Upper lobe of left lung (tissue), 6 donors: ENCODE results near the gene CLEC4G. TPM values are rescaled to one million over a fixed set of nuclear protein-coding genes. Genes with fewer than 3 reads are reported as not detected.

Experiments
- ATAC-seq, 2 donors: fragments of 200-7000 bp; cut with Tn5 transposase; one replicate each; pipeline ENCODE4 v1.9.1; 2022; ENCODE audit warnings: mild to moderate bottlenecking in 2 of 2, moderate library complexity in 2 of 2; ENCODE audit not compliant: low FRiP score in 2 of 2
- DNase-seq, 2 donors: peaks; one replicate each; pipeline ENCODE4 v3.0.0-alpha.2; 2019 to 2020
- H3K27ac ChIP-seq, 4 donors: fragments of 200-600 bp; sonication (generic); one replicate each; pipeline ENCODE4 v1.5.1; 2016 to 2019
- H3K27me3 ChIP-seq, 4 donors: fragments of 200-600 bp; sonication (generic); one replicate each; pipeline ENCODE4 v1.5.1; 2017 to 2019
- H3K36me3 ChIP-seq, 4 donors: fragments of 200-600 bp; sonication (generic); one replicate each; pipeline ENCODE4 v1.5.1; 2016 to 2019
- H3K4me1 ChIP-seq, 4 donors: fragments of 200-600 bp; sonication (generic); one replicate each; pipeline ENCODE4 v1.5.1; 2018 to 2019
- H3K4me3 ChIP-seq, 4 donors: fragments of 200-600 bp; sonication (generic); one replicate each; pipeline ENCODE4 v1.5.1; 2017 to 2019; ENCODE audit warnings: mild to moderate bottlenecking in 2 of 4, moderate library complexity in 1 of 4
- H3K9me3 ChIP-seq, 4 donors: fragments of 200-600 bp; sonication (generic); one replicate each; pipeline ENCODE4 v1.5.1; 2018 to 2019
- CTCF ChIP-seq, 6 experiments: fragments of 450-650 bp in 4 of 6; fragments of 200-600 bp in 2 of 6; sonication (generic) in 2 of 6; IDR thresholded peaks; one replicate each; pipeline ENCODE4 v1.5.1; 2016 to 2019; ENCODE audit warnings: antibody characterized with exemption in 6 of 6
- EP300 ChIP-seq, 4 donors: sonication (generic); formaldehyde crosslinking; IDR thresholded peaks; one replicate each; pipeline ENCODE4 v1.5.1; 2017; ENCODE audit warnings: antibody characterized with exemption in 4 of 4, control low read depth in 2 of 4
- POLR2AphosphoS5 ChIP-seq, 2 donors: sonication (generic); formaldehyde crosslinking; IDR thresholded peaks; one replicate each; pipeline ENCODE4 v1.5.1; 2017; ENCODE audit warnings: antibody characterized with exemption in 2 of 2
- WGBS, 2 donors: methylation state at CpG; one replicate each; pipeline ENCODE4 v1.1.5; 2017 to 2018; 5-methylcytosine and 5-hydroxymethylcytosine counted together
- total RNA-seq, 6 donors: library from RNA; depleted of rRNA in 4 of 6; stranded (reverse); fragments of >200 nt in 4 of 6; gene quantifications; one replicate each; pipeline versions ENCODE4 v1.1.0 to v1.2.1, GENCODE V29; 2016 to 2021
- donor health status: DM: no; HTN: no; CAD: no; lungs with moderate emphysema.
- donor health status: DM: no; HTN: yes; CAD: no; lungs with severe emphysema.

Gene CLEC4G
- total RNA-seq, 6 donors from 2014 or later: 0.40 to 2.5 (median 1.5) TPM; not detected in 2

DNA sequence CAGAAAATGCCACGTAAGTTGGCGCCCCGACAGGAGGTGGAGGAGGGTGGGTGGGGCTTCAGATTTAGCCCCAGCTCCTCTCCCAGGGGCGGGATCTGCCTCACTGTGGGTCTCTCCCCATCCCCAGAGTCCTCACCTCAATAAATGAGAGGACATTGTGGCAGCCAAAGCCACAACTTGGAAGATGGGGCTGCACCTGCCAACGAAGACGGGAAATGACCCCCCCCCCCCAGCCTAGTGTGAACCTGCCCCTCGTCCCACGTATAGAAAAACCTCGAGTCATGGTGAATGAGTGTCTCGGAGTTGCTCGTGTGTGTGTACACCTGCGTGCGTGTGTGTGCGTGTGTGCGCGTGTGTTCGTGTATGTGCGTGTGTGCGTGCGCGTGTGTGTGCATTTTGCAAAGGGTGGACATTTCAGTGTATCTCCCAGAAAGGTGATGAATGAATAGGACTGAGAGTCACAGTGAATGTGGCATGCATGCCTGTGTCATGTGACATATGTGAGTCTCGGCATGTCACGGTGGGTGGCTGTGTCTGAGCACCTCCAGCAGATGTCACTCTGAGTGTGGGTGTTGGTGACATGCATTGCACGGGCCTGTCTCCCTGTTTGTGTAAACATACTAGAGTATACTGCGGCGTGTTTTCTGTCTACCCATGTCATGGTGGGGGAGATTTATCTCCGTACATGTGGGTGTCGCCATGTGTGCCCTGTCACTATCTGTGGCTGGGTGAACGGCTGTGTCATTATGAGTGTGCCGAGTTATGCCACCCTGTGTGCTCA is 52.7 kb downstream of the CLEC4G start:
- DNase-seq (peak; percentile 37 to 58), ATAC-seq (no peak)
- H3K4me3 ChIP-seq: peak overlapping the region in 2 of 4 donors; percentile 26 to 44
- no peaks in the 10 kb centered on the region for H3K9me3 ChIP-seq
- peaks cover 0 to 22% (median 15%) of the 10 kb centered on the region in 4 donors for H3K36me3 ChIP-seq
- no peaks in the 10 kb centered on the region for H3K27me3 ChIP-seq
- peak overlapping the region; percentile 12 to 97 (median 53) for H3K27ac ChIP-seq
- H3K4me1 ChIP-seq: peaks cover 12 to 42% (median 27%) of the 10 kb centered on the region in 4 donors
- WGBS, 2 donors: 48% methylated on average over 24 to 30 of the region's 30 CpGs
- TF ChIP-seq CTCF (IDR thresholded peaks at IDR 0.05): peak in 2 of 6 experiments; percentile 10 to 23
- no peak for TF ChIP-seq EP300 (IDR thresholded peaks at IDR 0.05)
- no peak for TF ChIP-seq POLR2AphosphoS5 (IDR thresholded peaks at IDR 0.05)

Other genes starting within 250 kb of the CLEC4G start
- 1 to 10 TPM; 2.3 to 9.1 (median 5.4) TPM for gene PEX11G, start 243.1 kb downstream of the CLEC4G start, total RNA-seq
- gene ZNF358, start 216.0 kb downstream of the CLEC4G start, total RNA-seq: 100 to 1,000 TPM in 1 of 6 donors, 10 to 100 TPM in 5; 31.1 to 116 (median 57.8) TPM
- 100 to 1,000 TPM in 2 of 6 donors, 10 to 100 TPM in 4; 12.9 to 118 (median 69.7) TPM for gene MCOLN1, start 209.5 kb downstream of the CLEC4G start, total RNA-seq
- 100 to 1,000 TPM; 125 to 412 (median 328) TPM for gene PNPLA6, start 196.4 kb downstream of the CLEC4G start, total RNA-seq
- gene CAMSAP3, start 136.2 kb downstream of the CLEC4G start, total RNA-seq: 10 to 100 TPM; 12.2 to 63.9 (median 31.2) TPM
- gene XAB2, start 102.6 kb downstream of the CLEC4G start, total RNA-seq: 10 to 100 TPM; 35.7 to 81.7 (median 51.4) TPM
- 100 to 1,000 TPM in 2 of 6 donors, 10 to 100 TPM in 4; 21.3 to 133 (median 71.3) TPM for gene PET100, start 102.3 kb downstream of the CLEC4G start, total RNA-seq
- gene PCP2, start 98.4 kb downstream of the CLEC4G start, total RNA-seq: 10 to 100 TPM in 1 of 6 donors, 1 to 10 TPM in 4, not detected in 1; 2.3 to 21.0 (median 3.3) TPM
- 100 to 1,000 TPM; 111 to 562 (median 249) TPM for gene STXBP2, start 95.0 kb downstream of the CLEC4G start, total RNA-seq
- 10 to 100 TPM in 3 of 6 donors, 1 to 10 TPM in 3; 2.5 to 59.2 (median 13.8) TPM for gene RETN, start 63.1 kb downstream of the CLEC4G start, total RNA-seq
- 100 to 1,000 TPM in 2 of 6 donors, 10 to 100 TPM in 3, 1 to 10 TPM in 1; 9.4 to 160 (median 36.6) TPM for gene MCEMP1, start 55.0 kb downstream of the CLEC4G start, total RNA-seq
- 100 to 1,000 TPM in 1 of 6 donors, 10 to 100 TPM in 5; 33.9 to 105 (median 52.0) TPM for gene TRAPPC5, start 51.3 kb downstream of the CLEC4G start, total RNA-seq
- gene FCER2, start 30.0 kb downstream of the CLEC4G start, total RNA-seq: 1 to 10 TPM in 1 of 6 donors, under 1 TPM in 1, not detected in 4; 0.83 to 2.9 TPM
- 10 to 100 TPM in 1 of 6 donors, 1 to 10 TPM in 3, under 1 TPM in 2; 0.55 to 14.8 (median 1.7) TPM for gene CD209, start 15.4 kb upstream of the CLEC4G start, total RNA-seq
- 1 to 10 TPM in 4 of 6 donors, under 1 TPM in 1, not detected in 1; 0.86 to 7.4 (median 3.1) TPM for gene CLEC4M, start 31.1 kb upstream of the CLEC4G start, total RNA-seq
- 10 to 100 TPM; 12.0 to 24.1 (median 15.6) TPM for gene EVI5L, start 98.1 kb upstream of the CLEC4G start, total RNA-seq
- 1 to 10 TPM in 5 of 6 donors, under 1 TPM in 1; 0.46 to 9.4 (median 2.7) TPM for gene PRR36, start 142.3 kb upstream of the CLEC4G start, total RNA-seq
- 10 to 100 TPM in 1 of 6 donors, 1 to 10 TPM in 5; 1.0 to 11.7 (median 6.9) TPM for gene LRRC8E, start 156.4 kb upstream of the CLEC4G start, total RNA-seq
- 10 to 100 TPM; 21.1 to 61.8 (median 33.0) TPM for gene MAP2K7, start 171.8 kb upstream of the CLEC4G start, total RNA-seq
- gene TGFBR3L, start 182.7 kb upstream of the CLEC4G start, total RNA-seq: 1 to 10 TPM in 1 of 6 donors, under 1 TPM in 1, not detected in 4; 0.37 to 1.1 TPM
- 10 to 100 TPM in 5 of 6 donors, 1 to 10 TPM in 1; 5.2 to 28.0 (median 19.2) TPM for gene SNAPC2, start 188.2 kb upstream of the CLEC4G start, total RNA-seq
- 10 to 100 TPM in 3 of 6 donors, 1 to 10 TPM in 3; 1.2 to 28.3 (median 13.4) TPM for gene CTXN1, start 194.0 kb upstream of the CLEC4G start, total RNA-seq
- gene TIMM44, start 211.6 kb upstream of the CLEC4G start, total RNA-seq: 10 to 100 TPM; 39.8 to 83.2 (median 52.7) TPM